ENCODE measurements around the gene INMT. TPM values are rescaled to one million over a fixed set of nuclear protein-coding genes. Genes with fewer than 3 reads are reported as not detected.

Gene INMT
- total and polyA plus RNA-seq, 2 of the 8 experiments (the other 6 are each of a cell fraction or from before 2014, with no cell fraction given) = 0.60 to 0.94 TPM

DNA sequence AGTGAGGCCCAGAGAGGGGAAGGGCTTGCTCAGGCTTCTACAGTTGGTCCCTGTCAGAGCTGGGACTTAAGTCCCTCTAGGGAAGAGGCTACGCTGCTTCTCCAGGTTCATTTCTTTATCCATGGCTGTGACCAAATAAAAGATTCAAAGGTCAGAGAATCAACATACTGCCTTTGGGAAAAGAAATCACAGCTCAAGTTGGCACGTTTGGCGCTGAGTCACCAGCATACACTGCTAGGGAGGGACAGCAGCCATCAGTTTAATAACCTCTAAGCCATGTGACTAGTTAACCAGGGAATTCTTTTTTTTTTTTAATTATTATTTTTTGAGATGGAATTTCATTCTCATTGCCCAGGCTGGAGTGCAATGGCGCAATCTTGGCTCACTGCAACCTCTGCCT lies 41.3 kb upstream of the INMT start (continued):
- TF ChIP-seq, protein P1, sequence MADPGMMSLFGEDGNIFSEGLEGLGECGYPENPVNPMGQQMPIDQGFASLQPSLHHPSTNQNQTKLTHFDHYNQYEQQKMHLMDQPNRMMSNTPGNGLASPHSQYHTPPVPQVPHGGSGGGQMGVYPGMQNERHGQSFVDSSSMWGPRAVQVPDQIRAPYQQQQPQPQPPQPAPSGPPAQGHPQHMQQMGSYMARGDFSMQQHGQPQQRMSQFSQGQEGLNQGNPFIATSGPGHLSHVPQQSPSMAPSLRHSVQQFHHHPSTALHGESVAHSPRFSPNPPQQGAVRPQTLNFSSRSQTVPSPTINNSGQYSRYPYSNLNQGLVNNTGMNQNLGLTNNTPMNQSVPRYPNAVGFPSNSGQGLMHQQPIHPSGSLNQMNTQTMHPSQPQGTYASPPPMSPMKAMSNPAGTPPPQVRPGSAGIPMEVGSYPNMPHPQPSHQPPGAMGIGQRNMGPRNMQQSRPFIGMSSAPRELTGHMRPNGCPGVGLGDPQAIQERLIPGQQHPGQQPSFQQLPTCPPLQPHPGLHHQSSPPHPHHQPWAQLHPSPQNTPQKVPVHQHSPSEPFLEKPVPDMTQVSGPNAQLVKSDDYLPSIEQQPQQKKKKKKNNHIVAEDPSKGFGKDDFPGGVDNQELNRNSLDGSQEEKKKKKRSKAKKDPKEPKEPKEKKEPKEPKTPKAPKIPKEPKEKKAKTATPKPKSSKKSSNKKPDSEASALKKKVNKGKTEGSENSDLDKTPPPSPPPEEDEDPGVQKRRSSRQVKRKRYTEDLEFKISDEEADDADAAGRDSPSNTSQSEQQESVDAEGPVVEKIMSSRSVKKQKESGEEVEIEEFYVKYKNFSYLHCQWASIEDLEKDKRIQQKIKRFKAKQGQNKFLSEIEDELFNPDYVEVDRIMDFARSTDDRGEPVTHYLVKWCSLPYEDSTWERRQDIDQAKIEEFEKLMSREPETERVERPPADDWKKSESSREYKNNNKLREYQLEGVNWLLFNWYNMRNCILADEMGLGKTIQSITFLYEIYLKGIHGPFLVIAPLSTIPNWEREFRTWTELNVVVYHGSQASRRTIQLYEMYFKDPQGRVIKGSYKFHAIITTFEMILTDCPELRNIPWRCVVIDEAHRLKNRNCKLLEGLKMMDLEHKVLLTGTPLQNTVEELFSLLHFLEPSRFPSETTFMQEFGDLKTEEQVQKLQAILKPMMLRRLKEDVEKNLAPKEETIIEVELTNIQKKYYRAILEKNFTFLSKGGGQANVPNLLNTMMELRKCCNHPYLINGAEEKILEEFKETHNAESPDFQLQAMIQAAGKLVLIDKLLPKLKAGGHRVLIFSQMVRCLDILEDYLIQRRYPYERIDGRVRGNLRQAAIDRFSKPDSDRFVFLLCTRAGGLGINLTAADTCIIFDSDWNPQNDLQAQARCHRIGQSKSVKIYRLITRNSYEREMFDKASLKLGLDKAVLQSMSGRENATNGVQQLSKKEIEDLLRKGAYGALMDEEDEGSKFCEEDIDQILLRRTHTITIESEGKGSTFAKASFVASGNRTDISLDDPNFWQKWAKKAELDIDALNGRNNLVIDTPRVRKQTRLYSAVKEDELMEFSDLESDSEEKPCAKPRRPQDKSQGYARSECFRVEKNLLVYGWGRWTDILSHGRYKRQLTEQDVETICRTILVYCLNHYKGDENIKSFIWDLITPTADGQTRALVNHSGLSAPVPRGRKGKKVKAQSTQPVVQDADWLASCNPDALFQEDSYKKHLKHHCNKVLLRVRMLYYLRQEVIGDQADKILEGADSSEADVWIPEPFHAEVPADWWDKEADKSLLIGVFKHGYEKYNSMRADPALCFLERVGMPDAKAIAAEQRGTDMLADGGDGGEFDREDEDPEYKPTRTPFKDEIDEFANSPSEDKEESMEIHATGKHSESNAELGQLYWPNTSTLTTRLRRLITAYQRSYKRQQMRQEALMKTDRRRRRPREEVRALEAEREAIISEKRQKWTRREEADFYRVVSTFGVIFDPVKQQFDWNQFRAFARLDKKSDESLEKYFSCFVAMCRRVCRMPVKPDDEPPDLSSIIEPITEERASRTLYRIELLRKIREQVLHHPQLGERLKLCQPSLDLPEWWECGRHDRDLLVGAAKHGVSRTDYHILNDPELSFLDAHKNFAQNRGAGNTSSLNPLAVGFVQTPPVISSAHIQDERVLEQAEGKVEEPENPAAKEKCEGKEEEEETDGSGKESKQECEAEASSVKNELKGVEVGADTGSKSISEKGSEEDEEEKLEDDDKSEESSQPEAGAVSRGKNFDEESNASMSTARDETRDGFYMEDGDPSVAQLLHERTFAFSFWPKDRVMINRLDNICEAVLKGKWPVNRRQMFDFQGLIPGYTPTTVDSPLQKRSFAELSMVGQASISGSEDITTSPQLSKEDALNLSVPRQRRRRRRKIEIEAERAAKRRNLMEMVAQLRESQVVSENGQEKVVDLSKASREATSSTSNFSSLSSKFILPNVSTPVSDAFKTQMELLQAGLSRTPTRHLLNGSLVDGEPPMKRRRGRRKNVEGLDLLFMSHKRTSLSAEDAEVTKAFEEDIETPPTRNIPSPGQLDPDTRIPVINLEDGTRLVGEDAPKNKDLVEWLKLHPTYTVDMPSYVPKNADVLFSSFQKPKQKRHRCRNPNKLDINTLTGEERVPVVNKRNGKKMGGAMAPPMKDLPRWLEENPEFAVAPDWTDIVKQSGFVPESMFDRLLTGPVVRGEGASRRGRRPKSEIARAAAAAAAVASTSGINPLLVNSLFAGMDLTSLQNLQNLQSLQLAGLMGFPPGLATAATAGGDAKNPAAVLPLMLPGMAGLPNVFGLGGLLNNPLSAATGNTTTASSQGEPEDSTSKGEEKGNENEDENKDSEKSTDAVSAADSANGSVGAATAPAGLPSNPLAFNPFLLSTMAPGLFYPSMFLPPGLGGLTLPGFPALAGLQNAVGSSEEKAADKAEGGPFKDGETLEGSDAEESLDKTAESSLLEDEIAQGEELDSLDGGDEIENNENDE (IDR thresholded peaks at IDR 0.05; ENCODE audit: insufficient replicate concordance, low read length) = no peak
- no peak for TF ChIP-seq YY1 (IDR thresholded peaks at IDR 0.05; ENCODE audit: low read depth, low read length)
